PC-3 (cell line): ENCODE measurements around the gene SRRD. TPM values are rescaled to one million over a fixed set of nuclear protein-coding genes. Genes with fewer than 3 reads are reported as not detected.

ENCODE experiments used
- ATAC-seq: fragments of 200-7000 bp; cut with Tn5 transposase; 2 replicates; pipeline ENCODE4 v1.9.1; 2020; ENCODE audit warnings: mild to moderate bottlenecking, moderate library complexity
- BruUV-seq: library from RNA; stranded (reverse); fragments of 400-500 nt; replicated peaks from 2 replicates; lab custom pipeline; 2021; lab: Mats Ljungman, UMichigan
- CTCF ChIA-PET: fragments of 300-600 bp; sonication (Branson Sonifier 250); formaldehyde crosslinking; loops from one replicate; lab custom pipeline; 2022; ENCODE audit warnings: antibody characterized with exemption; lab: Charles Lee
- POLR2A ChIA-PET: fragments of 300-600 bp; sonication (Branson Sonifier 250); formaldehyde crosslinking; loops from one replicate; lab custom pipeline; 2022; ENCODE audit warnings: antibody characterized with exemption; ENCODE audit not compliant: unreplicated experiment; lab: Charles Lee
- DNase-seq: peaks from one replicate; pipeline ENCODE4 v3.0.0-alpha.2; 2015
- H2AFZ ChIP-seq: fragments of 300-600 bp; sonication (generic); 2 replicates; pipeline ENCODE4 v1.6.0; 2016; ENCODE audit warnings: antibody characterized with exemption, low read length
- H3F3A ChIP-seq: fragments of 300-600 bp; sonication (generic); one replicate; pipeline ENCODE4 v1.6.0; 2017; ENCODE audit warnings: antibody characterized with exemption, low read length, control low read depth, mild to moderate bottlenecking; ENCODE audit not compliant: unreplicated experiment
- H3K27ac ChIP-seq: fragments of 300-600 bp; sonication (generic); 2 replicates; pipeline ENCODE4 v1.5.1; 2016; ENCODE audit warnings: mild to moderate bottlenecking, low read length
- H3K27me3 ChIP-seq: fragments of 300-600 bp; sonication (generic); 2 replicates; pipeline ENCODE4 v1.6.1; 2016; ENCODE audit warnings: low read length, mixed read lengths
- H3K36me3 ChIP-seq: fragments of 300-600 bp; sonication (generic); 2 replicates; pipeline ENCODE4 v1.6.1; 2016; ENCODE audit warnings: low read depth, mixed run types, low read length, mixed read lengths
- H3K4me1 ChIP-seq: fragments of 300-600 bp; sonication (generic); 2 replicates; pipeline ENCODE4 v1.5.1; 2016; ENCODE audit warnings: low read length; ENCODE audit not compliant: insufficient read depth
- H3K4me2 ChIP-seq: fragments of 300-600 bp; sonication (generic); 2 replicates; pipeline ENCODE4 v1.6.0; 2016; ENCODE audit warnings: low read length
- H3K4me3 ChIP-seq: fragments of 300-600 bp; sonication (generic); 2 replicates; pipeline ENCODE4 v1.5.1; 2016; ENCODE audit warnings: mild to moderate bottlenecking, low read length, mixed read lengths
- H3K79me2 ChIP-seq: fragments of 300-600 bp; sonication (generic); 2 replicates; pipeline ENCODE4 v1.6.1; 2017; ENCODE audit warnings: low read length, mixed read lengths
- H3K9ac ChIP-seq: fragments of 300-600 bp; sonication (generic); 2 replicates; pipeline ENCODE4 v1.6.0; 2016; ENCODE audit warnings: mild to moderate bottlenecking, low read length
- H3K9me2 ChIP-seq: fragments of 300-600 bp; sonication (generic); replicated peaks from 2 replicates; pipeline ENCODE4 v1.6.1; 2016; ENCODE audit warnings: mixed run types, low read length, mixed read lengths
- H3K9me3 ChIP-seq: fragments of 300-600 bp; sonication (generic); 2 replicates; pipeline ENCODE4 v1.6.1; 2016; ENCODE audit warnings: low read length, mixed read lengths
- H4K20me1 ChIP-seq: fragments of 300-600 bp; sonication (generic); 2 replicates; pipeline ENCODE4 v1.6.1; 2016; ENCODE audit warnings: low read length, mixed read lengths
- EZH2 ChIP-seq: fragments of 300-600 bp; sonication (generic); IDR thresholded peaks from one replicate; pipeline ENCODE4 v1.6.1; 2017; ENCODE audit warnings: antibody characterized with exemption, mild to moderate bottlenecking, low read length; ENCODE audit not compliant: unreplicated experiment
- EZH2phosphoT487 ChIP-seq: fragments of 300-600 bp; sonication (generic); IDR thresholded peaks from 2 replicates; pipeline ENCODE4 v1.6.1; 2018; ENCODE audit warnings: mild to moderate bottlenecking, antibody characterized with exemption, low read length, borderline replicate concordance
- intact Hi-C: fragments of 100-400 bp; cut with micrococcal nuclease; formaldehyde crosslinking; loops from 2 replicates; pipeline ENCODE4 v1.9.0; 2023
- total RNA-seq: library from RNA; depleted of rRNA; stranded (reverse); fragments of >200 nt; gene quantifications from 2 replicates; pipeline ENCODE4 v1.2.3, GENCODE V29; 2014
- TF ChIP-seq, protein P1 (sequence below): fragments of 300-600 bp; sonication (generic); conservative IDR thresholded peaks from 2 replicates; pipeline ENCODE4 v1.5.1; 2017; ENCODE audit warnings: antibody characterized with exemption, low read depth, mild to moderate bottlenecking, low read length

SRRD gene
- total RNA-seq, 1 experiment from 2014 or later: 17.6 TPM

- Histone ChIP-seq H3K27ac (no peak overlapping the region), H3K9me3 (no peaks in the 10 kb centered on the region), H3K4me3 (no peak overlapping the region), H3K36me3 (no peaks in the 10 kb centered on the region), H3K27me3 (no peaks in the 10 kb centered on the region), H3K9me2 (no peaks in the 10 kb centered on the region), H3K9ac (no peak overlapping the region), H3F3A (no peaks in the 10 kb centered on the region), H3K4me1 (no peaks in the 10 kb centered on the region), H3K79me2 (no peaks in the 10 kb centered on the region), H2AFZ (no peak overlapping the region), H3K4me2 (no peak overlapping the region), H4K20me1 (no peaks in the 10 kb centered on the region)
- intact Hi-C loops: no loop called here
- POLR2A ChIA-PET: no interaction called here
- TF ChIP-seq EZH2phosphoT487 (no peak), EZH2 (no peak)
- TF ChIP-seq, protein P1, sequence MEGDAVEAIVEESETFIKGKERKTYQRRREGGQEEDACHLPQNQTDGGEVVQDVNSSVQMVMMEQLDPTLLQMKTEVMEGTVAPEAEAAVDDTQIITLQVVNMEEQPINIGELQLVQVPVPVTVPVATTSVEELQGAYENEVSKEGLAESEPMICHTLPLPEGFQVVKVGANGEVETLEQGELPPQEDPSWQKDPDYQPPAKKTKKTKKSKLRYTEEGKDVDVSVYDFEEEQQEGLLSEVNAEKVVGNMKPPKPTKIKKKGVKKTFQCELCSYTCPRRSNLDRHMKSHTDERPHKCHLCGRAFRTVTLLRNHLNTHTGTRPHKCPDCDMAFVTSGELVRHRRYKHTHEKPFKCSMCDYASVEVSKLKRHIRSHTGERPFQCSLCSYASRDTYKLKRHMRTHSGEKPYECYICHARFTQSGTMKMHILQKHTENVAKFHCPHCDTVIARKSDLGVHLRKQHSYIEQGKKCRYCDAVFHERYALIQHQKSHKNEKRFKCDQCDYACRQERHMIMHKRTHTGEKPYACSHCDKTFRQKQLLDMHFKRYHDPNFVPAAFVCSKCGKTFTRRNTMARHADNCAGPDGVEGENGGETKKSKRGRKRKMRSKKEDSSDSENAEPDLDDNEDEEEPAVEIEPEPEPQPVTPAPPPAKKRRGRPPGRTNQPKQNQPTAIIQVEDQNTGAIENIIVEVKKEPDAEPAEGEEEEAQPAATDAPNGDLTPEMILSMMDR: no peak
- DNase-seq: no peak
- BruUV-seq: no TSS peak
- CTCF ChIA-PET: no interaction called here
- no peak for ATAC-seq
These were observed 38.3 kb downstream of the SRRD start for GRCh38 chr22:26522012-26522411.

- H3K9ac ChIP-seq: no peak overlapping the region
- no peak overlapping the region for H3K4me2 ChIP-seq
- no peak overlapping the region for H2AFZ ChIP-seq
- intact Hi-C loops: no loop called here
- no TSS peak for BruUV-seq
- H3K27me3 ChIP-seq: no peaks in the 10 kb centered on the region
- no peaks in the 10 kb centered on the region for H3K4me1 ChIP-seq
- no peaks in the 10 kb centered on the region for H3K36me3 ChIP-seq
- DNase-seq (no peak), ATAC-seq (no peak)
- no peak for TF ChIP-seq EZH2phosphoT487
- no peak for TF ChIP-seq EZH2
- TF ChIP-seq, protein P1: no peak
- no peaks in the 10 kb centered on the region for H3K9me2 ChIP-seq
- no peaks in the 10 kb centered on the region for H3F3A ChIP-seq
- no peaks in the 10 kb centered on the region for H3K79me2 ChIP-seq
- H3K27ac ChIP-seq: no peak overlapping the region
- H3K4me3 ChIP-seq: no peak overlapping the region
- no peaks in the 10 kb centered on the region for H4K20me1 ChIP-seq
- CTCF ChIA-PET: no interaction called here
- POLR2A ChIA-PET: no interaction called here
- H3K9me3 ChIP-seq: no peaks in the 10 kb centered on the region
These were observed 38.9 kb downstream of the SRRD start for GRCh38 chr22:26522592-26522991.

GRCh38 chr22:26524870-26525269, 41.2 kb downstream of the SRRD start:
- no peaks in the 10 kb centered on the region for H3K36me3 ChIP-seq
- H4K20me1 ChIP-seq: no peaks in the 10 kb centered on the region
- ATAC-seq (no peak), DNase-seq (no peak)
- no peaks in the 10 kb centered on the region for H3K9me2 ChIP-seq
- ChIA-PET POLR2A (no interaction called here), CTCF (no interaction called here)
- no peak overlapping the region for H3K27ac ChIP-seq
- no peak overlapping the region for H3K9ac ChIP-seq
- no peak overlapping the region for H2AFZ ChIP-seq
- H3K79me2 ChIP-seq: no peaks in the 10 kb centered on the region
- no peak overlapping the region for H3K4me2 ChIP-seq
- TF ChIP-seq, protein P1: no peak
- no peaks in the 10 kb centered on the region for H3K9me3 ChIP-seq
- H3K4me1 ChIP-seq: no peaks in the 10 kb centered on the region
- BruUV-seq: no TSS peak
- H3K4me3 ChIP-seq: no peak overlapping the region
- intact Hi-C loops: no loop called here
- H3K27me3 ChIP-seq: no peaks in the 10 kb centered on the region
- H3F3A ChIP-seq: no peaks in the 10 kb centered on the region
